Stimulated activated CD8-positive, alpha-beta memory T cell treated with anti-CD3 and anti-CD28 coated beads, Interleukin-7, amount 100 ng/mL, for 24 hours (primary cell): ENCODE results near the gene GFRA1.

Experiments used
- DNase-seq: peaks from one replicate; pipeline ENCODE4 v3.0.0-alpha.2; 2020; ENCODE audit warnings: low read depth

Gene GFRA1

GRCh38 chr10:116122664-116123063, 150.3 kb downstream of the GFRA1 start:
- no peak for DNase-seq

DNA sequence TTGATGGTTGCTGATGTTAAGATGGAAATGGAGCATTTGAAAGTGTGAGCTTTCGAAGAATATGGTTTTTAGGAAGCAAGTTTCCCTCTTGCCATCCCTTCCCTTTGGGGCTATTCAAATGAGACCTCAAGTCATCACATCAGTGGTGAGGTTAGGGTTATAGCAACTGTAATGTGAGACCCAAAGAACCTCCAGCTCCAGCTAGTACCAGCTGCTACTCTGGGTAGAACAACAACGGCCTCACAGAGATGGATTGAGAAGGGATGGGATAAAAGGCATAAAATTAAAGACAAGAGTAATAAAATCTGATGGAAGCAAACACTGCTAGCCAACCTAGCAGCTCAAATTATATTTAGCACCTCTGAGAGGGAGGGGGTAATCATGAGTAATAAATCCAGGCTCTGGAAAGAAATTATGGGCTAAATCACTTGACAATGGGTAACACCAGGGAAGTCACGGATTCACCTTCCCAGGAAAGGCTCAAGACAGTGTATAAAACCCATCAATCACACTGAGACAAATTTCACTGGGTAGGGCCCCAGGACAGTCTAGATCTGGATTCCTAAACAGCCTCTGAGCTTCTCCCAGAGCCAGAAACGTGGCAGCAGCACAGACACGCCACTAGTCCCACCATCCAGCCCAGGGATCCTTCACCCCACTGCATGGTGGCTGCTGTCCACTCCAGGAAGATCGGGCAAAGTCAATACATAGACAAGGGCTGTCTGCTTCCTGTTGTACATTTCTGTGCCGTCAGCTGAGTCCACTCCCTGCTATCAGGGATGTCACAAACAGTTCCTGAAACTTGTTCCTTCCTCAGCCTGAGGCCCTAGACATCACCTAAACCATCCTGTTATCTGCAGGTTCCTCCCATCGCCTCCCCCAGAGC, 151.1 kb downstream of the GFRA1 start:
- no peak for DNase-seq

GRCh38 chr10:116120688-116121455, 152.1 kb downstream of the GFRA1 start:
- no peak for DNase-seq

DNA sequence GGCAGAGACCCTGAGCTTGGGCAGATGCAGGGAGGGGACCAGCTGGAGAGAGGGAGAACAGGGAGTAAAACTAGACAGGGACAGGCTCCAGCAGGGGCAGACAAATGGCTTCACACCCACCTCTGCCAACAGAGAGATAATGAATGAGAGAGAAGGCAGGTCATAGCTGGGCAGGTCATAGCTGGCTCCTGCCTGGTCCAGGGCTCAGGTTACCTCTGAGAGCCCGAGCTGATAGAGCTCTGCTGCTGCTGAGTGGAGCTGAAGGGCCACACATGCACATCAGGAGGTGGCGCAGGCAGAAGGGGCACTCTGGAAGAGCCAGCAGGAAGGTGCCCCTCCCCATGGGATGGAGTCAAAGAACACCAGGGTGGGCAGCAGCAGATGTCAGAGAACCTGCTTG, 154.2 kb downstream of the GFRA1 start:
- no peak for DNase-seq

DNA sequence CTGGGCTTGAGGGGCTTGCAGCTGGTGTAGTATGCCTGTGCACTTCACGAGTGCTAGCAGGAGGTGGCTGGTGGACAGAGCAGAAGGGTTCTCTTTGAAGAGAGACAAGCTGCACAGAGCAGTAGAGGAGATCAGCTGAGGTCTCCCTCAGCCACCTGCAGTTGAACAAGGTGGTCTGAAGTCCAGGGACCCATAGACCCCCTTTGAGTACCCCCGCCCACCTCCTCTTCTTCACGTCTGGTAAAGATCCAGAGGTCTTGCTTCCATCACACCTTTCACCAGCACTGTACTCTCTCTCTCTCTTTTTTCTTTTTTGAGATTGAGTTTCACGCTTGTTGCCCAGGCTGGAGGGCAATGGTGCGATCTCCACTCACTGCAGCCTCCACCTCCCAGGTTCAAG, 157.2 kb downstream of the GFRA1 start:
- DNase-seq = no peak

DNA sequence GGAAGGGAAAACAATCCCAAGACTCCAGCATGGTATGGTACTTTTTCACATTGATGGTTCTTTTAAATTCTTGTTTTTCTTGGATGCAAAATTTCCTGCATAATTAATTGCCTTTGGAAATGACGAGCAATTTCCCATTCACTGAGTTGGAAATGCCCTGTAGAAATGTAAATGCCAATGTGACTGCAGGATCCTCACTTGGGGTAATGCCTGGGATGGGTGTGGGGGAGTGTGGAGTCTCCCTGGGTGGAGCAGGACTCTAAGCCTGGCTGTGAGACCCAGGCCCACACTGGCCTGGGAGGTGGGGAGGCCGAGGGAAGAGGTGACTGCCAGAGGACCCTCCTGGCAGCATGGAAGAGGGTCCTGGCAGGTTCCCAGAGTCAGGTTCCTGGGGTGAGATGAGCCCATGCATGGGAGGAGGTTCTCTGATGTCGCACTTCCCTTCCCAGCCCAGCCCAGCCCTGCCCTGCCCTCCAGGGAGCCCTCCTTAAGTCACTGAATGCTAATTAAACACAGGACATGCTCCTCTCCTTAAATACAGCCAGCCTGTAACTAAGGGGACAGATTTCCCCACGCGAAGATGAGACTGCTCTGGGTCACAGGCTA, 157.9 kb downstream of the GFRA1 start:
- DNase-seq = no peak

DNA sequence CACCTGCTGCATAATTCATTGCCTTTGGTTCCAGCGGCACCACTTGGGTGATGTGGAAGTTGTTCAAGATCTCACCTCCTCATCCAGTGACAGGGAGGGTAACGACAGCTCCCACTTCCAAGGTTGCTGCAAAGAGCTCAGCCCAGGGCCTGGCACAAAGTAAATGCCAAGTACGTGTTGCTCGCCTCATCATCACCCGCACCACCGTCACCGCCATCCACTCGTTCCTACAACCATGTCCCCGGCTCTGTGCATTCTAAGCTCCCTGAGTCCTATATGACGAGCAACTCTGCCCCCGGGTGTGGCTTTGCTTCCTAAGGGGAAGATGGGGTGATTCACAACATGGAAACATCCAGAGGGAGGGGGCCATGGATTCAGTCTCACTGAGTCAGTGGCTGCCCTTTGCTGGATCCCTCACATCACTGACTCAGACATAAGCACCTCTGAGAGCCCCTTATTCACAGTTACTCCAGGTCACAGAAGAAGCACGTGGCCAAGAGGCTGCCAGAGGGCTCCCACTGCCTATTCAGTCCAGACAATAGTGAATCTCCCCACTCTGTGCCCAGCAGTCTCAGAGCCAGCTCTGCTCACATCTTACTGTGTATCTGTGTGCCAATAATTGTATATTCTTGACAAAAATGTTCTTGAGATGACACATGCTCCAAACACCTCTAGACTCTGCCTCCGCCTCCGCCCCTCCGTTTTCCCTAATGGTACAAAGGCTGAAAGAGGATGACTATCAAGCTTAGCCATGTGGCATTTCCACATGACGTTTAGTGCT, 159.1 kb downstream of the GFRA1 start:
- DNase-seq = no peak

GRCh38 chr10:116112232-116113231, 160.5 kb downstream of the GFRA1 start:
- DNase-seq = no peak

DNA sequence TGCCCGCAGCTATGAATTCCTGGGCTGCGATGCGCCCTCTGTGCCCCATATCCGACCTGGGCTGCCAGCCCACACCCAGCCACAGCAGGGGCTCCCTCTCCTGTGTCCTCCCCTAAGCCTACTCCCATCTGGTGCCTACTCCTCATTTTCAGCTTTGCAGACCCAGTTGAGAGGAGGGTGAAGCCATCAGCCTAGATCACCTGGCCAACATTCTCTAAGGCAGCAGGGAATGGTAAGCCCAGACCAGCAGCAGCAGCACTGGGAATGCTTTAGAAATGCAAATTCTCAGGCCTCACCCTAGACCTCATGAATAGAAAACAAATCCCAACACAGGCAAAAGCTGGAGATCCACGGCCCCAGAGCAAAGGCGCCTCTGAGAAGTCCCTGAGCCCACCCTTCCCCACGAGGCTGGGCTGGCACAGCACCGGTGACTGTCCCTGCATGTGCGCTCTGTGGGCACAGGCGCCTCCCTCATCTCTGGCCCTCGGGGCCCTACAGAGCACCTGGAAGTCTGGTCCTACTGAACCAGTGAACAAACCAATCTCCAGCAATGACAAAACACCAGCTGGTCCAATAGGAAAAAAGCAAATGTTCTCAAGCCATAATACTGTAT, 161.4 kb downstream of the GFRA1 start:
- no peak for DNase-seq

DNA sequence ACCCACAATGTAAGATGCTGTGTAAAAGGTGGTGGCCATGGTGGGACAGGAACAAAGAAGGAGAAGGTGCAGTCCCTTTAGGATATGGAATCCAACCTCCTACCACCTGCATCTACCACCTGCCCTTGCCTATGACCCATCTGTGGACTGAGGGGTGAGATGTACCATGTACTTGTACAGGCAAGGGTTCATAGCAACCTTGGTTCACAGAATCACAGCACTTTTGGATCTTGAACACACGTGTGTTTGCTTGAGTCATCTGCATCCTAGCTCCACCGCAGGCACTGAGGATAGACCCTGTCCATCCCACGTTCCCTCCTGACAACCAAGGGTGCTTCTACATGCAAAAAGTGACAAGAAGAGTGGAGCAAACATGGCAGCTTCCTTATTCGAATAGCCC, 162.3 kb downstream of the GFRA1 start:
- no peak for DNase-seq

GRCh38 chr10:116109881-116110280, 163.1 kb downstream of the GFRA1 start:
- no peak for DNase-seq

- DNase-seq = no peak
These were observed 163.5 kb downstream of the GFRA1 start for GRCh38 chr10:116109481-116109880.

DNA sequence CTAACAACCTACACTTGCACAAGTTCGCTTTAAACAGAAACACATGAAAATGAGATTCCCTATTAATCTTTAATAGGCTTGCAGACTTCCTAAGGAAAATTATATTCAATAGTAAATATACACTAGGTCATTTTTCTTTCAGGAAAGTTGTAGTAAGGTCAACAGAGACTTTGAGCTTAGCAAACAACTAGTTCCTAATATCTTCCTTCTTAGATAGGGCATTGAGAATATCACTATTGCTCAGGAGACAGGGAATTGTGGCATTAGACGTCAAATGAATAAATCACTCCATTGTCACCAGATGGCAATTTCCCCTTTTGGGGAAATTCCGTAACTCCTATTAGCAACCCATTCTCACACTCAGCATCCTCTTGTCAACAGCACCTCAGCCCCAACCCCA, 164.9 kb downstream of the GFRA1 start:
- DNase-seq = no peak

DNA sequence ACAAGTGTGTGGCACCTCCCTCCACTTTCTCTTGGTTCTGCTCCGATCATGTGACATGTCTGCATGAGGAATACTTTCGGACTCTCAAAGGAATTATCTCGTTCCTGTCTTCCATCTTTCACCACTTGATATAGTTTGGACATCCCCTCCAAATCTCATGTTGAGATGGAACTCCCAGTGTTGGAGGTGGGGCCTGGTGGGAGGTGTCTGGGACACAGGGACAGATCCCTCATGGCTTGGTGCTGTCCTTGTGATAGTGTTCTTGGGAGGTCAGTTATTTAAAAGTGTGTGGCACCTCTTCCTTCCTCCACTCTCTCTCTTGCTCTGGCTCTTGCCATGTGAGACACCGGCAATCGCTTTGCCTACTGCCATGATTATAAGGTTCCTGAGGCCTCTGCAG, 166.4 kb downstream of the GFRA1 start:
- no peak for DNase-seq

GRCh38 chr10:116105264-116105663, 167.7 kb downstream of the GFRA1 start:
- DNase-seq = no peak

GRCh38 chr10:116104210-116104932, 168.6 kb downstream of the GFRA1 start:
- no peak for DNase-seq

DNA sequence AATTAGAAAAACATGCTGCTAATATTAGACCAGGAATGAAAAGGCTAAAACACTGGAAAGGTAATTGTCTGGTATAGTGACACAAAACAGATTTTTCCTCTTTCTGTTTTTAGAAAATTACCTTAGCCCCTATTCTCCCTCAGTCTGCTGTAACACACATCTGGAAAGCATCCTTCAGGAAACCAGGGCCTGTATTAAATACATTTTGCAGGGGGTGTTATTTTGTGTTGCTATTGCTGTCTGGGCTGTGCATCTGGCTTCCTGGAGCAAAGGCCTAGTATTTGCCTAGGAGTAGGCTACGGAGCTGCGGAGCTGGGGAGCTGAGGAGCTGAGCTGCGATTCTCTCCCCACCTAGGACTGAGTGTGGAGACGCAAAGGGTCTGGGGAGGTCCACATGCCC, 169.3 kb downstream of the GFRA1 start:
- DNase-seq = no peak

GRCh38 chr10:116101616-116102315, 171.2 kb downstream of the GFRA1 start:
- DNase-seq = no peak

- no peak for DNase-seq
These were observed 172.0 kb downstream of the GFRA1 start for GRCh38 chr10:116100984-116101383.
